GM21360 (cell line): ENCODE results near the gene HEATR9.

ENCODE experiments used
- ATAC-seq: cut with Tn5 transposase; IDR thresholded peaks from one replicate; pipeline ENCODE4 v1.9.1; 2021; ENCODE audit warnings: mild to moderate bottlenecking, moderate library complexity; ENCODE audit not compliant: unreplicated experiment

Gene HEATR9

GRCh38 chr17:35866341-35866950 lies 2.2 kb downstream of the HEATR9 start:
- no peak for ATAC-seq

GRCh38 chr17:35865412-35866340 lies 3.0 kb downstream of the HEATR9 start:
- no peak for ATAC-seq

- ATAC-seq, result no peak
Observed at GRCh38 chr17:35864853-35865252, 3.8 kb downstream of the HEATR9 start.

GRCh38 chr17:35856603-35857002 lies 12.1 kb downstream of the HEATR9 start:
- ATAC-seq, result no peak

GRCh38 chr17:35855965-35856364 lies 12.7 kb downstream of the HEATR9 start:
- ATAC-seq, result no peak

GRCh38 chr17:35849469-35850348 lies 19.0 kb downstream of the HEATR9 start:
- no peak for ATAC-seq

GRCh38 chr17:35847633-35848373 lies 20.9 kb downstream of the HEATR9 start:
- ATAC-seq, result no peak

- ATAC-seq, result no peak
Observed at GRCh38 chr17:35847006-35847405, 21.7 kb downstream of the HEATR9 start.

- ATAC-seq, result no peak
Observed at GRCh38 chr17:35846055-35846809, 22.5 kb downstream of the HEATR9 start.

- ATAC-seq, result no peak
Observed at GRCh38 chr17:35844547-35844946, 24.1 kb downstream of the HEATR9 start.

- ATAC-seq, result no peak
Observed at GRCh38 chr17:35843698-35844097, 25.0 kb downstream of the HEATR9 start.

- no peak for ATAC-seq
Observed at GRCh38 chr17:35842239-35842638, 26.5 kb downstream of the HEATR9 start.

GRCh38 chr17:35841505-35841904 lies 27.2 kb downstream of the HEATR9 start:
- no peak for ATAC-seq

- ATAC-seq, result no peak
Observed at GRCh38 chr17:35841101-35841500, 27.6 kb downstream of the HEATR9 start.

GRCh38 chr17:35825206-35825605 lies 43.5 kb downstream of the HEATR9 start:
- no peak for ATAC-seq

GRCh38 chr17:35821308-35821707 lies 47.4 kb downstream of the HEATR9 start:
- ATAC-seq, result no peak

GRCh38 chr17:35819455-35819854 lies 49.2 kb downstream of the HEATR9 start:
- ATAC-seq, result no peak

- no peak for ATAC-seq
Observed at GRCh38 chr17:35817196-35817595, 51.5 kb downstream of the HEATR9 start.

- ATAC-seq, result no peak
Observed at GRCh38 chr17:35816723-35817122, 52.0 kb downstream of the HEATR9 start.

- no peak for ATAC-seq
Observed at GRCh38 chr17:35812456-35812855, 56.2 kb downstream of the HEATR9 start.
